PFSK-1 (cell line): ENCODE measurements around the gene ZNF823.

Source experiments
- POLR2AphosphoS5 ChIP-seq: IDR thresholded peaks from 2 replicates; pipeline ENCODE4 v1.6.1; 2012; ENCODE audit warnings: low read depth, mild to moderate bottlenecking, control low read depth, low read length, moderate library complexity
- REST ChIP-seq, 2 experiments: IDR thresholded peaks; 2 replicates each; pipeline versions ENCODE4 v1.6.1 to v1.8.0; 2011 to 2012; ENCODE audit warnings: low read depth in 2 of 2, low read length in 2 of 2, control low read depth in 1 of 2, inconsistent platforms in 1 of 2, mild to moderate bottlenecking in 1 of 2, moderate library complexity in 1 of 2; ENCODE audit not compliant: insufficient read depth in 1 of 2
- SIN3A ChIP-seq: IDR thresholded peaks from 2 replicates; pipeline ENCODE4 v1.6.1; 2012; ENCODE audit warnings: mild to moderate bottlenecking, low read length, moderate library complexity, borderline replicate concordance; ENCODE audit not compliant: insufficient read depth
- TAF1 ChIP-seq: IDR thresholded peaks from 2 replicates; pipeline ENCODE4 v1.6.1; 2012; ENCODE audit warnings: low read length, control low read depth, borderline replicate concordance; ENCODE audit not compliant: insufficient read depth

- TF ChIP-seq SIN3A (peak; percentile 50; the same call in 1 of the 2 replicates), POLR2AphosphoS5 (peak; percentile 96), REST (IDR thresholded peaks at IDR 0.05; ENCODE audit: insufficient read depth in 1 of 2, low read depth in 2 of 2, low read length in 2 of 2) (no peak), TAF1 (peak; percentile 88)
These were observed 44.0 kb downstream of the ZNF823 start for GRCh38 chr19:11694533-11695439.
